Measurements from ENCODE around the gene BRF1.
"Not testable (repeated sequence)": the region's sequence is repeated elsewhere in the genome, so short reads cannot be mapped to it uniquely, and the experiment has no call there.

BRF1 gene

GRCh38 chr14:105315211-105315721 is 14.5 kb upstream of the BRF1 start:
- peak; percentile 57 for DNase-seq

GRCh38 chr14:105314287-105315200 is 13.7 kb upstream of the BRF1 start, which contains the start of gene PACS2:
Gene PACS2, plus strand, starts transcription at chr14:105314748. Its CDS starts 171 bp downstream, at chr14:105314919.
- peak; percentile 68 for DNase-seq

- DNase-seq: no peak
Observed at GRCh38 chr14:105313381-105314286, 12.8 kb upstream of the BRF1 start.

- no peak for DNase-seq
Observed at GRCh38 chr14:105312973-105313372, 12.2 kb upstream of the BRF1 start.

- DNase-seq: no peak
Observed at GRCh38 chr14:105311838-105312237, 11.0 kb upstream of the BRF1 start.

- no peak for DNase-seq
Observed at GRCh38 chr14:105309371-105309770, 8.6 kb upstream of the BRF1 start.

- DNase-seq: no peak
Observed at GRCh38 chr14:105307052-105307727, 6.4 kb upstream of the BRF1 start.

GRCh38 chr14:105305791-105306190 is 5.0 kb upstream of the BRF1 start:
- DNase-seq: no peak

- no peak for DNase-seq
Observed at GRCh38 chr14:105305345-105305744, 4.5 kb upstream of the BRF1 start.

GRCh38 chr14:105304565-105304964 is 3.8 kb upstream of the BRF1 start:
- DNase-seq: no peak

GRCh38 chr14:105303949-105304348 is 3.1 kb upstream of the BRF1 start:
- no peak for DNase-seq

GRCh38 chr14:105301915-105302249 is 1.1 kb upstream of the BRF1 start:
- DNase-seq: not testable (repeated sequence)

GRCh38 chr14:105301103-105301914 is 508 bp upstream of the BRF1 start:
- peak; percentile 99 for DNase-seq

GRCh38 chr14:105299654-105300541 is 903 bp downstream of the BRF1 start:
- no peak for DNase-seq

GRCh38 chr14:105297311-105297710 is 3.5 kb downstream of the BRF1 start:
- DNase-seq: not testable (repeated sequence)

- DNase-seq: peak; percentile 53
Observed at GRCh38 chr14:105294142-105294597, 6.6 kb downstream of the BRF1 start.

GRCh38 chr14:105292826-105293711 is 7.7 kb downstream of the BRF1 start:
- no peak for DNase-seq

GRCh38 chr14:105290621-105291346 is 10.0 kb downstream of the BRF1 start:
- no peak for DNase-seq

- DNase-seq: not testable (repeated sequence)
Observed at GRCh38 chr14:105288936-105289335, 11.9 kb downstream of the BRF1 start.

All from activated gamma-delta T cell treated with Interleukin-2 at 50 U/mL for 16 hours (primary cell).